HG03066 (cell line): ENCODE data around the gene BCL7C.
A peak's percentile ranks its signal among the peaks of the same experiment; 100 is the strongest.
"Not testable (repeated sequence)": the region's sequence is repeated elsewhere in the genome, so short reads cannot be mapped to it uniquely, and the experiment has no call there.

Experiments
- ATAC-seq: cut with Tn5 transposase; IDR thresholded peaks from one replicate; pipeline ENCODE4 v1.9.1; 2021; ENCODE audit warnings: low read depth; ENCODE audit not compliant: unreplicated experiment

Gene BCL7C

DNA sequence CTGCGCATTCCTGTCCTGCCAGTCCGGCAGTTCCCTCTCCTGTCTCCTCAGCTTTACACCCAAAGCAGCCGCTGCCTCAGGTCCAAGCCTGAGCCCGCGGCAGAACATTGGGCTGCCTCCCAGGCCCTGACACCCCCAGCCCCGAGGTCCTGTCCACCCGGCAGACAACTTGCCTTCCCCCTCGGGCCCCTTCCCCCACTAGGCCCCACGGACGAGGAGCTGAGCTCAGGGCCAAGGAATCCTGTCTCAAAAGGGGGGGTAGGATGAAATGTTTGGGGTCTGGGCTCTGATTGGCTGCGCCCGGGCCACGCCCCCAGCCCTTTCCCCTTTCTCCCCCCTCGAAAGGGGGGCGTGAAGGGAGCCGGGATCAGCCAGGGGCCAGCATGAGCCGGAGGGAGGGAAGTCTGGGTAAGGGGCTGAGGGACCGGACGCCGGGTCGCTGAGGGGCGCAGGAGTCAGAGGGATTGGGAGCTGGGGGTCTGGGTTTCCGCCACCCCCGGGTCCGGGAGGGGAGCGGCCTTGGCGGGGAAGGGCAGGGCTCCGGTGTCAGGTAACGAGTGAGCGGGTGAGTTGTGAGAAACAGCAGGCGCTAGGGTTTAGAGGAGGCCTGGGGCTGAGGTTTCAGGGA is 2.5 kb upstream of the BCL7C start, which contains the start of gene CTF1:
CTF1 (plus strand) TSS at position 354 of the 628 bp plus-strand sequence; CDS start at position 384, 30 bp downstream.
- ATAC-seq = no peak

GRCh38 chr16:30895627-30896260 is 1.9 kb upstream of the BCL7C start:
- ATAC-seq = no peak

GRCh38 chr16:30894540-30895368 is 877 bp upstream of the BCL7C start:
- ATAC-seq = no peak

GRCh38 chr16:30893417-30893743 is 497 bp downstream of the BCL7C start:
- peak; percentile 1 for ATAC-seq

DNA sequence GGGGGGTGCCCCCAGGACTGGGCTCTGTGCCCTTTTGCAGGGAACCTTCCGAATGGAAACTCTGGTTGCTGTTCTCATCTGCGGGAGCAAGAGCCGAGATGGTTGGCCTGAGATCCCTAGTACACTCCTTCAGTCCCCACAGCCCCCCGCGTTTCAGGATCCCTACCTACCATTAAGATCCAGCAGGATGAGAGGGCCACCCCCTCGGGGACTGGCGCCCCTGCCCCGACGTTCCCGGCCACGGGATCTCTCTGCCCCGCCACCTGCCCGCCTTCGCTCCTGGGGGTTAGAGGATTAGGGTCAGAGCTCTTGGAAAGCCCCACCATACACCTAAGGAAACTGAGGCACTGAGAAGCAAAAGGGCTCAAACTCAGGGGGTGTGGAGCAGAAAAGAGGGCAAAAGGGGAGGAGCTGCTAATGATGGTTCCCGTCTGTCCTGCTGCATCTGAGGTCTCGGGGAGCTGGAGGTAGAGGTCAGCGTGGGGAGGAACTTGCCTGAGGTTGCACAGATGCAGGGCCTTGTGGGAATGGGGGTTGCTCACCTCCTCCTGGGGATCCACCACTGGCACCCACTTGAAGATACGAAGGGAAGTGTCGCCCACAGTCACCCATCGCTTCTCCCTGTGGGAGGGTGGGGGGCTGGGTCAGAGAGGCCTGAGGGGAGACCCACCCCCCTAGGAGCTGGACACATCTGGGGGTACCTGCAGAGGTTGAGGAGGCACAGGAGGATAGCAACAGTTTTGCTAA is 1.0 kb downstream of the BCL7C start:
- no peak for ATAC-seq

DNA sequence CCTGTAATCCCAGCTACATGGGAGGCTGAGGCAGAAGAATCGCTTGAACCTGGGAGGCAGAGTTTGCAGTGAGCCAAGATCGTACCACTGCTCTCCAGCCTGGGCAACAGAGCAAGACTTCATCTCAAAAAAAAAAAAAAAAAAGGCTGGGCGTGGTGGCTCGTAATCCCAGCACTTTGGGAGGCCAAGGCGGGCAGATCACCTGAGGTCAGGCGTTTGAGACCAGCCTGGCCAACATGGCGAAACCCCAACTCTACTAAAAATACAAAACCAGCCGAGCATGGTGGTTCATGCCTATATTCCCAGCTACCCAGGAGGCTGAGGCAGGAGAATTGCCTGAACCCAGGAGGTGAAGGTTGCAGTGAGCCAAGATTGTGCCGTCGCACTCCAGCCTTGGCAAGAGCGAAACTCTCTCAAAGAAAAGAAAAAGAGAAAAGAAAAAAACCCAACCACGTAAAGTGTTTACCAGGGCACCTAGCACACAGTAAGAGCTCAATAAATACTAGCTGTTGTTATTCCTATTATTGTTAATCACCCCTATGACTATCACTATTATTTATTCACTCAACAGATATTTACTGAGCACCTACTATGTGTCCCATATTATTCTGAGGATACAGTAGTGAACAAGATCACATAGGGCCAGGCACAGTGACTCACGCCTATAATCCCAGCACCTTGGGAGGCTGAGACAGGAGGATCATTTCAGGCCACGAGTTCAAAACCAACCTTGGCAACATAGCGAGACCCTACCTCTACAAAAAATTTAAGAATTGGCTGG is 2.6 kb downstream of the BCL7C start:
- ATAC-seq = not testable (repeated sequence)

GRCh38 chr16:30889721-30890120 is 4.2 kb downstream of the BCL7C start:
- ATAC-seq = no peak

- no peak for ATAC-seq
These were observed 4.9 kb downstream of the BCL7C start for GRCh38 chr16:30888856-30889499.

DNA sequence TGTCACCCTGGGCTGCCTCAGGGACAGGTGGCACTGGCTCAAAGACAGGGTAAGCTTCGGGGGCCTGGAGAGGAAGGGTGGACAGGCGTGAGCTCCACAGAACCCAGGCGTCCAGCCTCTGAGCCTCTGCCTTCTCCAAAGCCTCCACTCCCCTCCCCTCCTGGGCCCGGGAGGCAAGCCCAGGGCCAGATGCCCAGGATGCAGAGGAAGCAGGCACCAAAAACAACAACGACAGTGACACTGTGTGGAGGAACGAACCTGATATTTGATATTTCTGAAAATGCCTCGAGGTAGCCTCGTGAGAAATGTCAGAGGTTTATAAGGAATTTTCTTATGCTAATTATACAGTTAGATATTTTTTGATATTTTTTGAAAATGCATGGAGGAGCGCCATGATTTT is 6.0 kb downstream of the BCL7C start:
- ATAC-seq = no peak

- no peak for ATAC-seq
These were observed 7.7 kb downstream of the BCL7C start for GRCh38 chr16:30886145-30886544.

DNA sequence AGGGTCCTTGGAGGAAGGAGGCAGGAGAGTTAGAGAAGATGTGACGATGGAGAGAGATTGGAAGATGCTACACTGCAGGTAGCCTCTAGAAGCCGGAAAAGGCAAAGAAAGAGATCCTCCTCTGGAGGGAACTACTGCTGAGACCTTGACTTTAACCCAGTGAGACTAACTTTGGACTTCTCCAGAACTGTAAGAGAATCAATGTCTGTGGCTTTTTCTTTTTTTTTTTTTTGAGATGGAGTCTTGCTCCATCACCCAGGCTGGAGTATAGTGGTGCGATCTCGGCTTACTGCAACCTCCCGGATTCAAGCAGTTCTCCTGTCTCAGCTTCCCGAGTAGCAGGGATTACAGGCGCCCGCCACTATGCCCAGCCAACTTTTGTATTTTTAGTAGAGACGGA is 8.7 kb downstream of the BCL7C start:
- ATAC-seq = no peak

DNA sequence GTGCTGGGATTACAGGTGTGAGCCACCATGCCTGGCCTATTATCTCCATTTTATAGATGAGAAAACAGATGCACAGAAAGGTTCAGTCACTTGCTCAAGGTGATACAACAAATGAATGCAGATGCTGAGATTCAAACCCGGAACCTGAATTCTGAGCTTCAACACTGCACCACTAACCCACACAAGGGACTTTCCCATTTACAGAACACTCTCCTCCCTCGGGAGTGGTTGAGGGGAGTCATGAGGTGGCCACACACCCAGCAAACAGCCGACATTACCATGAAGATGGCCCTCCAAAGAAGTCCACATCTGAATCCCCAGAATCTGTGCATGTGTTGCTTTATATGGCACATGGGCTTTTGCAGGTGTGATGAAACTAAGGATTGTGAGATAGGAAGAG is 9.1 kb downstream of the BCL7C start:
- no peak for ATAC-seq

DNA sequence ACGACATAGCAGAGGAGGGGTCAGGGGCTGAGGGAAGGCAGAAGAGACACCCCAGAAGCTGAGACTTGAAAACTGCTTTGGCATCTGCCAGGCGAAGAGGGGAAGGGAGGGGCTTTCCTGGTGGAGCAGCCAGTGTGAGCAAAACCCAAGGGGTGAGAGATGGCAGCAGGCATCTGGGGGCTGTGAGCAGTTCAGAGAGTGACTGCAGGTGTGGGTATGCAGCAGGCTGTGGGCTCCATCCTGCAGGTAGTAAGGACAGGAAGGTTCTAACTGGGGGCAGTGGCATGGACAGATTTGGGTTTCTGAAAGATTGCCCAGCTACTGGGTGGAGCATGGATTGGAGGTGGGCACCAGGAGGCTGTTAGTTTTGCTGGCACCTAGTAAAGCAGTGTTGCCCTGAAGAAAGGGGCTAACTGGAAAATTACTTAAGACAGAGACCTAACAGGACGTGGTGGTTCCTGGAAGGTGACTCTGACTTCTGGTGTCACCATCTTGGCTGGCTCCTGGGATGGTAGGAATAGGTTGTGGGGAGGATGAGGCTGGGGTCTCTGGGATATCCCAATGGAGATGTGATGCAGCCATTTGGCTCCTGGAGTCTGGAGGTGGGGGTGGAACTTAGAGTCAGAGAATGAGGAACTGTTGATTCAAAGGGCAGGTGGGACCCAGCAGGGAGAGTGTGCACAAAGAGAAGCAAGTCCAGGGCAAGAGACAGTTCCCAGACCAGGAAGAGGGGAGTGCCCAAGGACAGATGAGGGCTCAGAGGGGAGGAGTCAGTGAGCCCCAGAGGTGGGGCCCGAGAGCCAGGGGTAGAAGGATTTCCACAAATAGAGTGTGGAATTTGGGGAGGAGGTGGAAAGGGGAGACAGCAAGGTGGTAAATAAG is 11.2 kb downstream of the BCL7C start:
- ATAC-seq = no peak

GRCh38 chr16:30876867-30877266 is 17.0 kb downstream of the BCL7C start:
- ATAC-seq = no peak

DNA sequence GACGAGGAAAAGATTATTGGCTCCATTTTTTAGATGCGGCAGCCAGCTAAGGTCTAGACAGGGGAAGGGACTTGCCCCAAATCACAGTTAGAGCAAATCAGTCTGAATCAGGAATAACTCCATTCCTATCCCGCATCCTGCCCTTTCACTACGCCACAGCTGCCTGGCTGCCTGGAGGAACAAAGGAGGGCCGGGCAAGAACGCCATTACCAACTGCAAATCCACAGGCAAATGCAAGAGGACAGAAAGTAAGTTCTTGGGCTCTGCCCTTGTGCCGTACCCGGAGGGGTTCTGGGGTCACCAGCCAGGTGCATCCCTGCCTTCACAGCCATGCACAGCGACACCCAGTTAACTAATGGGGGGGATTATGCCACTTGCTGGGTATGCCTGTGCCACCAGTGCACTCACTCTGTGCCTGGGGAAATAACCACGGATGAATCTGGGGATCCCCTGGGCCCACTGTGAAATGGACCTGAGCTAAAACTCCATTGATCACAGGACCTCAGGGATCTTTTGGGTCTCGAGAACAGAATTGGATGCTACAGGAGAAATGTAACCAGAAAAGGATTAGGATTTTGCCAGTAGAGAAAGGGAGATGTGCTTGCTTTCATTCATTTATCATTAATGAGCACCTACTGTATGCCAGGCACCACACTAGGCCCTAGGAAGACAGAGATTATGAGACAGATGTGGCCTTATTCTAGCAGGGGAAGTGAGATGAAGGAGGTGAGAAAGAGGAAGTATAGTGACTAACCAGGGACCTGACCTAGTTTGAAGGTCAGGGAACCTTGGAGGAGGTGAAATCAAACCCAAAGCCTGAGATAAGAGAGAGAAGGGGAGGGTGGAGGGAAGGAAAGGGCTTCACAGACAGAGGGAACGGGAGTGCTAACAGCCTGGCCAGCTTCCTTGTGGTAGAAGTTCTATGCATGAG is 17.7 kb downstream of the BCL7C start:
- ATAC-seq = no peak

DNA sequence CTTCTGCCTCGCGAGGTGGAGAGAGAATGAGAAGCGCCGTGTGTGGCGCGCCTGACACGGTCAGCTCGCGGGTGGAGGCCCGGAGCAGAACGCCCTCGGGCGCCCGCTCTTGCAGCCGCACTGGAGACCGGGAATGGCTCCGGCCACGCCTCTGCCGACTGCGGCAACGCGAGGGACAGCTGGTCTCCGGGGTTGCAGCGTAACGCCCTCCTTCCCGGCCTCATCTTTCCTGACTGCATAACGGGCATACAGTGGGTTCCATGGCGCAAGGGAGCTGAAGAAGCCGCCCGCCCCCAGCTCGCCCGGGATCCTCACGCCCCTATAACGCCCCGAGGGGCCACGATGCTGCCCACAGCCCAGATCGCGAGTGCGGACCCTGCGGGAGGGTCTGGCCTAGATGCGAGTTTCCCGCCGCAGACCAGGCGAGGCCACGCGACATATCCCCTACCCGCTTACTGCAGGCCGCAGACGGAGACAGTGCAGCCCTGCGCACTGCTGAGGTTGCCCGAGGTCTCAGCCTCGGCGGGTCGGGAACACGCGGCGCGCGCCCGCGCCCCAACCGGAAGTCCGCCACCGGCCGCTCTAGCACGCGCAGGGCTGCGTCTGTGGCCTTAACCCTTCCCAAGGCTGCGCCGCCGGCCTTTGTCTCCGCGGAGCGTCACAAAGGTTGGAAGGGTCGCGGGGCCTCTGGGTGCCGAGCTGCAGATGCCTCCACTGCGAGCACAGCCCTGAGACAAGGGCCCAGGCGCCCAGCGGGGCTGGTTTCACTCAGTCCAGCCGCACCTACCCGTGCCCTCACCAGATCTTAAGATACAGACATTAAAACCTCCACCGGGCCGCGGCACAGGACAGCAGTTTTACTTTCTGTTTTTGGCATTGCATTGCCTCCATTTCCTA is 18.8 kb downstream of the BCL7C start:
- peak; percentile 73 for ATAC-seq
